Spinal cord (tissue), 10 donors: Measurements from ENCODE around the gene KHDC1L. TPM values are rescaled to one million over a fixed set of nuclear protein-coding genes. Genes with fewer than 3 reads are reported as not detected.

Experiments
- DNase-seq, 6 donors: peaks; one replicate each; pipeline versions ENCODE4 v3.0.0 to v3.0.0-alpha.2; 2013 to 2015; ENCODE audit warnings: low spot score in 6 of 6, low read depth in 4 of 6
- H3K27ac ChIP-seq: one replicate; pipeline ENCODE4 v1.5.1; 2013; ENCODE audit warnings: low read depth, low read length, control low read depth
- H3K27me3 ChIP-seq: one replicate; pipeline ENCODE4 v1.6.1; 2013; ENCODE audit warnings: low read length; ENCODE audit not compliant: control insufficient read depth, insufficient read depth
- H3K36me3 ChIP-seq: one replicate; pipeline ENCODE4 v1.6.1; 2013; ENCODE audit warnings: low read length; ENCODE audit not compliant: control insufficient read depth, insufficient read depth
- H3K4me1 ChIP-seq: one replicate; pipeline ENCODE4 v1.6.1; 2013; ENCODE audit warnings: low read length; ENCODE audit not compliant: control insufficient read depth, insufficient read depth
- H3K4me3 ChIP-seq: one replicate; pipeline ENCODE4 v1.5.1; 2013; ENCODE audit warnings: low read depth, low read length, control low read depth
- H3K9me3 ChIP-seq: one replicate; pipeline ENCODE4 v1.6.1; 2013; ENCODE audit warnings: low read length; ENCODE audit not compliant: control insufficient read depth, insufficient read depth
- WGBS: methylation state at CpG from one replicate; pipeline ENCODE4 v1.1.5; 2013; ENCODE audit warnings: missing lambda C conversion rate; ENCODE audit not compliant: insufficient coverage; 5-methylcytosine and 5-hydroxymethylcytosine counted together
- polyA plus RNA-seq, 2 donors: library from polyadenylated mRNA; unstranded; fragments of 120-200 nt; gene quantifications; one replicate each; pipeline ENCODE4 v1.2.1, GENCODE V29; 2013; ENCODE audit not compliant: insufficient read length in 2 of 2
- total RNA-seq, 2 donors: library from RNA; depleted of rRNA in 1 of 2; stranded (reverse); fragments of 120-200 nt in 1 of 2; fragments of >200 nt in 1 of 2; gene quantifications; one replicate each; pipeline versions ENCODE4 v1.2.3 to v1.2.4, GENCODE V29; 2013 to 2014
- donor health status: healthy.

KHDC1L gene
- total and polyA plus RNA-seq, 4 donors: 0.83 to 2.0 (median 1.6) TPM; not detected in 1

- Histone ChIP-seq H3K27ac (no peak overlapping the region), H3K9me3 (no peaks in the 10 kb centered on the region), H3K36me3 (no peaks in the 10 kb centered on the region), H3K27me3 (no peaks in the 10 kb centered on the region), H3K4me3 (no peak overlapping the region), H3K4me1 (no peaks in the 10 kb centered on the region)
- WGBS: 71% methylated on average over 1 of the region's 7 CpGs
- DNase-seq: peak; percentile 30 to 93 (median 52)
These were observed 44.3 kb downstream of the KHDC1L start for GRCh38 chr6:73180763-73181619.

GRCh38 chr6:73180076-73180738 is 45.1 kb downstream of the KHDC1L start:
- no peaks in the 10 kb centered on the region for H3K27me3 ChIP-seq
- 86% methylated on average over 2 of the region's 6 CpGs for WGBS
- no peak overlapping the region for H3K4me3 ChIP-seq
- H3K9me3 ChIP-seq: no peaks in the 10 kb centered on the region
- no peak overlapping the region for H3K27ac ChIP-seq
- no peaks in the 10 kb centered on the region for H3K36me3 ChIP-seq
- no peak for DNase-seq
- no peaks in the 10 kb centered on the region for H3K4me1 ChIP-seq

DNA sequence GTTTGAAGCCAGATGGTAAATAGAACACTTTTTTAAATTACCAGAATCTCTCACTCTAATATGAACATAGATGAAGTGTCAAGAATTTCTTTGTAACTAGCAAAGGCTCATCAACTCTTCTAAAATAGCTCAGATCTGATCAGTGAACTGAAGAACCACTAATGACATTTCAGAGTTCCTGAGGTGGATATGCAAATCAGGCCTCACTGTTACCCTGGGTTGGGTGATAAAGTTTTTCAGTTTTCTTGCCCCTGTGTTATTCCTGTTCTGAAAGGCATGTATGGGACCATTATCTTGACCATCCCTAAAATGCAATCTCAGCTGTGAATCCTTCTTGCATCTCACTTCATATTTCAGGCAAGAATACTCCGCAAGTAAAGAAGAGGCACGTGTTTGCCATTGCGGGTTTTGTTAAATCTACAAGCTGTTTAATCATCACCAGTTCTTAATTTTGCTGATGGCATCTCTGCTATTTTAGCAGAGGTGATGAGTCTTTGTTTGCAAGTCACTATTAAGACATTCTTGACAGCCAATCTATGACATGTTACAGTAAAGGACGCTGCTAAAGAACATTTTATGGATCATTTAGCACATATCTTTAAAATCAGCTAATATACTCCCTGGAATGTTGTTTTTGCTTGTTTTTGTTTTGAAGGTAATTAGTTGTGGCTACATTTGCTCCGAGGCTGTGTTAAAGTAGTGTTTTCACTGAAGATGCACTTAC is 47.9 kb downstream of the KHDC1L start:
- DNase-seq: peak in 1 of 6 donors; percentile 7
- Histone ChIP-seq H3K9me3 (no peaks in the 10 kb centered on the region), H3K27me3 (no peaks in the 10 kb centered on the region), H3K4me3 (no peak overlapping the region), H3K27ac (no peak overlapping the region), H3K36me3 (no peaks in the 10 kb centered on the region), H3K4me1 (no peaks in the 10 kb centered on the region)
- WGBS: no CpG with 5 or more reads among the region's 5 CpGs

GRCh38 chr6:73176057-73176456 is 49.2 kb downstream of the KHDC1L start:
- Histone ChIP-seq H3K27me3 (no peaks in the 10 kb centered on the region), H3K27ac (no peak overlapping the region), H3K9me3 (no peaks in the 10 kb centered on the region), H3K4me1 (no peaks in the 10 kb centered on the region), H3K4me3 (no peak overlapping the region), H3K36me3 (no peaks in the 10 kb centered on the region)
- WGBS: 100% methylated on average over 1 of the region's 6 CpGs
- no peak for DNase-seq

DNA sequence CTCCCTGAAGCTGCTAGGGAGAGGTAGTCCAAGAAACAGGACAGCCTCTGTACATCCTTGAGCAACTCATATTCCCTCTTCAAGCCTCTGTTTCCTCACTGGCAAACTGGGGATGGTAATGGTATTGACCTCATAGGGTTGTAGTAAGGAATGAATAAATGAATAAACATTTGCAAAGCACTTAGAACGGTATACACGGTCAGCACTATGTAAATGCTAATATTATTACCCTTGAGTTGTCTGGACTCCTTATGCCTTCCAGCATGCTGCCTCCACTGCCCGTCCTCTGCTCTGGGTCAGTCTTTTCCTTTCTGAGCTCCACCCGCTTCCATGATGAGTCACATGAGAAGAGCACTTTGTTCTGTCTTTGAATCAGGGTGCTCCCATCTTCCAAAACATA is 50.6 kb downstream of the KHDC1L start:
- Histone ChIP-seq H3K27me3 (no peaks in the 10 kb centered on the region), H3K36me3 (no peaks in the 10 kb centered on the region), H3K27ac (no peak overlapping the region), H3K9me3 (no peaks in the 10 kb centered on the region), H3K4me1 (no peaks in the 10 kb centered on the region), H3K4me3 (no peak overlapping the region)
- DNase-seq: no peak
- WGBS: 93% methylated on average over 4 of the region's 4 CpGs

Other genes starting within 250 kb of the KHDC1L start
- 1 to 10 TPM; 5.0 to 7.2 TPM for gene KHDC1, start 37.7 kb upstream of the KHDC1L start, total RNA-seq
- 10 to 100 TPM; 17.7 to 19.4 TPM for gene KHDC1, start 37.7 kb upstream of the KHDC1L start, polyA plus RNA-seq
- not detected for gene DPPA5, start 128.8 kb upstream of the KHDC1L start, total RNA-seq
- gene DPPA5, start 128.8 kb upstream of the KHDC1L start, polyA plus RNA-seq: not detected
- gene KHDC3L, start 137.2 kb upstream of the KHDC1L start, total RNA-seq: under 1 TPM in 1 of 2 donors, not detected in 1; 0.17 TPM
- under 1 TPM; 0.53 to 0.59 TPM for gene KHDC3L, start 137.2 kb upstream of the KHDC1L start, polyA plus RNA-seq
- gene OOEP, start 144.4 kb upstream of the KHDC1L start, total RNA-seq: under 1 TPM in 1 of 2 donors, not detected in 1; 0.11 TPM
- not detected for gene OOEP, start 144.4 kb upstream of the KHDC1L start, polyA plus RNA-seq
- 1 to 10 TPM in 1 of 2 donors, under 1 TPM in 1; 0.59 to 1.5 TPM for gene DDX43, start 169.3 kb upstream of the KHDC1L start, total RNA-seq
- under 1 TPM; 0.65 to 0.99 TPM for gene DDX43, start 169.3 kb upstream of the KHDC1L start, polyA plus RNA-seq
- gene CGAS, start 226.8 kb upstream of the KHDC1L start, total RNA-seq: 1 to 10 TPM; 5.1 to 7.4 TPM
- 1 to 10 TPM; 2.3 to 3.4 TPM for gene CGAS, start 226.8 kb upstream of the KHDC1L start, polyA plus RNA-seq
- 10 to 100 TPM; 25.9 to 31.4 TPM for gene MTO1, start 236.2 kb upstream of the KHDC1L start, total RNA-seq
- gene MTO1, start 236.2 kb upstream of the KHDC1L start, polyA plus RNA-seq: 10 to 100 TPM; 18.3 to 19.4 TPM